Fibroblast of the aortic adventitia (primary cell): ENCODE data around the gene SLTM. TPM values are rescaled to one million over a fixed set of nuclear protein-coding genes. Genes with fewer than 3 reads are reported as not detected.
"Not testable (repeated sequence)": the region's sequence is repeated elsewhere in the genome, so short reads cannot be mapped to it uniquely, and the experiment has no call there.

Experiments used
- DNase-seq: peaks from one replicate; pipeline ENCODE4 v3.0.0-alpha.2; 2010; ENCODE audit warnings: low read depth
- H3K4me3 ChIP-seq: 2 replicates; pipeline ENCODE4 v1.5.1; 2011; ENCODE audit warnings: low read depth, mild to moderate bottlenecking, control low read depth, low read length, moderate library complexity
- CTCF ChIP-seq: IDR thresholded peaks from 2 replicates; pipeline ENCODE4 v1.5.1; 2011; ENCODE audit warnings: mild to moderate bottlenecking, low read length, control low read depth, inconsistent platforms; ENCODE audit not compliant: insufficient read depth
- total RNA-seq: library from RNA; depleted of rRNA; stranded (reverse); fragments of >200 nt; gene quantifications from 2 replicates; pipeline ENCODE4 v1.2.3, GENCODE V29; 2012; ENCODE audit warnings: low replicate concordance

SLTM gene
- total RNA-seq, 1 donor: 68.5 TPM

GRCh38 chr15:58900631-58901030, 32.8 kb downstream of the SLTM start:
- no peak for TF ChIP-seq CTCF
- no peak overlapping the region for H3K4me3 ChIP-seq
- DNase-seq: no peak

GRCh38 chr15:58898150-58898680, 35.3 kb downstream of the SLTM start:
- no peak overlapping the region for H3K4me3 ChIP-seq
- DNase-seq: no peak
- no peak for TF ChIP-seq CTCF

- TF ChIP-seq CTCF: no peak
- H3K4me3 ChIP-seq: no peak overlapping the region
- no peak for DNase-seq
Measured at GRCh38 chr15:58889363-58889762, 44.1 kb downstream of the SLTM start.

- H3K4me3 ChIP-seq: no peak overlapping the region
- no peak for DNase-seq
- TF ChIP-seq CTCF: no peak
Measured at GRCh38 chr15:58886921-58887320, 46.6 kb downstream of the SLTM start.

GRCh38 chr15:58883926-58884325, 49.6 kb downstream of the SLTM start:
- not testable (repeated sequence) for H3K4me3 ChIP-seq, DNase-seq

- DNase-seq: no peak
- no peak overlapping the region for H3K4me3 ChIP-seq
- no peak for TF ChIP-seq CTCF
Measured at GRCh38 chr15:58882243-58882642, 51.2 kb downstream of the SLTM start.

GRCh38 chr15:58880320-58880719, 53.2 kb downstream of the SLTM start:
- no peak overlapping the region for H3K4me3 ChIP-seq
- DNase-seq: no peak
- TF ChIP-seq CTCF: no peak
